ENCODE data around the gene C10orf71. TPM values are rescaled to one million over a fixed set of nuclear protein-coding genes. Genes with fewer than 3 reads are reported as not detected.

The C10orf71 gene
- total RNA-seq, 1 experiment from 2014 or later, result not detected

DNA sequence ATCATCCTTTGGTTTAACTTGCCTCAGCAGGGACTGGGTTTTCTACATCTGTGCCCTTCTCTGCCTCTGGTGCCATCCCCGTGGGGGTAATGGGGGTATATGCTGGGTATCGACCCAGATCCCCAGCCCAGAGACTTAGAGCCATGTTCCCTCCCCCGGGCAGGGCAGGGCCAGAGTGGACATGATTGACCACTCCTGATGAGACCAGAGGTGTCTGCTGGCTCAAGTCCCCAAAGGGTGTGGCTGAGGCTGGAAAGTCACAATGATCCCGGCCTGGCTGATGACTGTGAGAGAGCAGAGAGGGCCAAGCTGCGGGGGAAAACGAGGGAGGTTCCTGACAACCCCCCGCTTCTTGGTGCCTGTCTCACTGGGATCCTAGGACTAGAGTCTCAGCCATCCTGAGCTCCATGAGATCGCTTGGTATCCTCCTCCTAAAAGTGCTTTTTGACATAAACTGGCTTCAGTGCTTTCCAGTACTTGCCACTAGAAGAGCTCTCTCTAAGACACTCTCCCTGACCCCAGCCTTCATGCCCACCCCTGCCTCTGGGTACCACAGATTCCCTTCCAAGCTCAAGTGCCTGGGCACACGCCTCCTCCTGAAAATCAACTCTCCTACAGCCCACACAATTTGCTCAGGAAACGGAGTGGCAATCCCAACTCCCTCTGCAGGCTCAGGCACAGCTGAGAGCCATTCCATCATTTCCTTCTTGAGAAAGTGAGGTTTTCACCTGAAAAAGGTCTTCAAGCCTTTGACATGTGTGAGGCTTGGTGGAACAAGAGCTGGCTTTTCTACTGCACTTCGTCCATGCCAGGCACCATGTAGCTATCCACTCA lies 63.0 kb downstream of the C10orf71 start:
- in situ Hi-C loops (cut with HindIII; ENCODE audit: low pct_unique_long_range_greater_than_20kb, low sequenced_read_pairs), result no loop called here
- no peak for DNase-seq (ENCODE audit: low read depth, low spot score)

DNA sequence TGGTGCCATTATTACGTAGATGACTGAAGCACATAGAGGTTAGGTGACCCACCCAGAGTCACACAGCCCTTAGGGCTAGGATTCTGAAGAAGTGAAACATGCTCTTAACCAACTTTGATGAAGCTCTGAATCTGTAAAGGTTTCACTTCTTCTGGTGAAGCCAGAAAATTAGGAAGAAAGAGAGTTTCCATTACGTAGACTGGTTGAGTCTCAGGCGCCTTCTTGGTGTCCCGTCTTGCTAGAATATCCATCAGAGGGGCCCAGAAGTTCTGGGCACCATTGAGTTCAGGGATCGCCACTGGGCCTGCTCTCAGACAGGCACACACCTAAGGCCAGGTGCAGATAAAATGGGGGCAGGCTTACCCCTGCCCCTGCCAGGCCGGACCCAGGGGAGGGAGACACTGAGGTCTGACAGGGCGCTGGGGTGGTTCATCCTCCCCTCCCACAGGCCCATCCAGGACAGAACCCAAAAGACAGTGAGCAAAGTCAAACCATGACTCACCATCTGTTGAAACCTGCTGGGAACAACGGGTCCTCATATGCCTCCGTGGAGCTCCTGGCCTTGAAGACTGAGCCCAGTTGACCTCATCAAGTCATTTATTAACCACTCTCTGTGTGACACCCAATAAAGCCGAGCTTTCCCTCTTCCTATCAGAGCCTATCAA lies 63.8 kb downstream of the C10orf71 start:
- in situ Hi-C loops (cut with HindIII; ENCODE audit: low pct_unique_long_range_greater_than_20kb, low sequenced_read_pairs), result no loop called here

DNA sequence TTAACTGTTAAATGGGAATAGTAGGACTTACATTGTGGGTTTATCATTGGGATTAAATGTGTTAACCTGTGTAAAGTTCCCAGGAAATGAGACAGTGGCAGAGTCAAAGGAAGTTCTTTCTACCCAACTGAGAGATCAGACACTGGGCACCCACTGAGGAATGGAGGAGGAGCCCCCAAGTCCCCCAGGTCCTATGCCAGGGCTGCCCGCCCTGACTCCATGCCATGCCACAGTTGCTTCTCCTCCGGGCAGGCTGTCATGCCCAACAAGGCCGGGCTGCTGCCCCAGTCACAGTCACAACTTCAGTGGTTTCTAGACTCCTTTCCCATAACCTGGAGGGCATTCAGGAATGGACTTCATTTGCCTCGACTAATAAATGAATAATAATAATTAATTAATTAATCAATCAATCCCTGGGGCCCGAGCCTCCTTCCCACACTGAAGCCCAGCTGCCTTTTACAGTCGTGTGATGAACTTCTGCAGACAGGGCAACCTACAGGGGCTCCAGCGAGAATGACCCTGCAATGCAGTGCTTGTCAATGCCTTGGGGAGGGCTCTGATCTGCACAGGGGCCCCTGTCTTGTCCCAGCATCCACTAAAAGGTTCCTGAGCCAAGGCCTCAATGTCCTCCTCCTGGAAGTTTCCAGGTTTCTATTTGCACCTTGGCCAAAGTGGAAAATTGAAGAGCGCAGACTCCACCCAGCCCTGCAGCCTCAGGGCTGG lies 64.5 kb downstream of the C10orf71 start:
- DNase-seq (ENCODE audit: low read depth, low spot score), result no peak
- in situ Hi-C loops (cut with HindIII; ENCODE audit: low pct_unique_long_range_greater_than_20kb, low sequenced_read_pairs), result no loop called here

More for the DNA sequence above, 63.8 kb downstream of the C10orf71 start:
- no peak for DNase-seq (ENCODE audit: low read depth, low spot score)

DNA sequence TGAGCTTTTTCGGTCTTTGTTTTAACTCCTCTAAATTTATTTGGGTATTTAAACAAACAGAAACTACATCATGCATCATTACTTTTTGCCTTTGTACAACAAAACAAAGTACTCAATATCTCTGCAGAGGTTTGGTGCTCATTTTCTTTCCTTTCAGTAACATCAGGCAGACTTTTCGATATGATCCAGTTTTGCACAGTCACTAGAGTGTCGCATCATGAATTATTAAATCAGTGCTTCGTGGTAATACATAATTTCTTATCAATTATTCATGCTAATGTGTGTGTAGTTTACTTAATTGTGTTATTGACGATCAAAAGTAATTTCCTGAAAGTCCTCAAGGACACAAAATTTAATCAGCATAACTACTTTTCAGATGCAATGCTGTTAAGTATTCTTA lies 65.1 kb downstream of the C10orf71 start:
- DNase-seq (ENCODE audit: low read depth, low spot score), result no peak
- in situ Hi-C loops (cut with HindIII; ENCODE audit: low pct_unique_long_range_greater_than_20kb, low sequenced_read_pairs), result no loop called here

DNA sequence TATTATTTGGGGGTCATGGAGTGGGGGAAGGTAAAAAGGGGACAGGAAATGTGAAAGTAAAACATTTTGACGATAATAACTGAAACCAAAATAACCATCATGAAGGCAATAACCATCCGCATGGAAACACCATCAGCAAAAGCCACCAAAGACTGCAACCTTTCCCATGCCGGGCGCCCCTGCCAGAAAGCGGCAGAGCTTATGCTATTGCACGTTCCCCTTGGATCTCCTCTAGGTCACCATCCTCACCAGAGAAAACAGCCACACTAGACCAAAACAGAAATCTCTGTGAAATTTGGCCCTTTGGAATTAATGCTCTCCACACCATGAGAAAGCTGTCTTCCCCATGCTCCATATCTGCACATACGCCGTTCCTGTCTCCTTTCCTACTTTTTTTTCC lies 65.8 kb downstream of the C10orf71 start:
- DNase-seq (ENCODE audit: low read depth, low spot score), result no peak
- in situ Hi-C loops (cut with HindIII; ENCODE audit: low pct_unique_long_range_greater_than_20kb, low sequenced_read_pairs), result no loop called here

DNA sequence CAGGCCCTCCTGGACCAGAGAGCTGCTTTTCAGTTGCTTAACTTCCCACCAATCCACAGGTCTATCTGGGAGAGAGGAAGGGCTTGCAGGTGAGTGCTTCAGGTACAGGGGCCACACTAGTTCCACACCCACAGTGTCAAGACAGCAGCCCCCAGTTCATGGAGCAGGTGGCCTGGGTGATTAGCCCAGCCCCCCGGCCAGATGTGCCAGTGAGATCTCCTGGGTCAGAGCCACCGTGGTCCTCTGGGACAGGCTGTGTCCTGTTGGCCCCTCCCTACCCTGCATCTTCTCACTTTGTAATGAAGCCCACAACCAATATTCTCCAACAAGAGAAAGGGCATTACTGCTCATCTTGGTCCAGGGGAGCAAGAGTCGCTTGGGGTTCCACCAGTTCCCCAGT lies 66.3 kb downstream of the C10orf71 start:
- no peak for DNase-seq (ENCODE audit: low read depth, low spot score)
- in situ Hi-C loops (cut with HindIII; ENCODE audit: low pct_unique_long_range_greater_than_20kb, low sequenced_read_pairs), result no loop called here

DNA sequence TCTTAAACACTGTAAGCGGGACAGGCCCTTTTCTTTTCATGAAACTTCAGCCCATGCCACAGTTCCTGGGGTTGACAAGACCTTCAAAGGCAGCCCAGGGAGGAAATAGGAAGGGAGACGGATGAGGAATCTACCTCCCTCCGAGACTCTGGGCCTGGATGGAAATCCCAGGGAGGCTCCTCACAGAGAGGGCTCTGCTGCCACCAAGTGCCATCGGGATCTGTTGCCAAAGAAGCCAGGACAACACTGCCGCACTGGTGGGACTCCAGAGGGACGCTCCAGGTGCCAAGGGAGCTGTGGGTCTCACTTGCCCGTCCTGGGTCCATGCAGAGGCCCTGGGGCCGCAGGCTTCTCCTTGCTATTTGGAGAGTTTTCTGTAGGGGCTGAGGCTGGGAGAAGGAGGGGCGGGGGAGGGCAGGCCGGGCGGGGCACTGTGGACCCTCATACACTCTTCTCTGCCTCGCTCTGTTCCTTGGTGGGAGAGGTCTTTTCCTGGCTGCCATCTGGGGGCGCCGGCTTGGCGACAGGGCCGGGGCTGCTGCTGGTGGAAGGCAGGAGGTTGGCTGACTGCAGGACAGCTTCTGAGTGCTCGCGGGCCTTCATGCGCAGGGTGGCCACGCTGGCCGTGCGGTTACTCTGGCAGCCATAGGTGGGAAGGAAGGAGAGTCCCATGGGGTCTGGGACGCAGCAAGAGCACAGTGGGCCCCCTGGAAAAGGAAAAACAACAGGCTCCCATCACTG lies 66.9 kb downstream of the C10orf71 start:
- no peak for DNase-seq (ENCODE audit: low read depth, low spot score)

DNA sequence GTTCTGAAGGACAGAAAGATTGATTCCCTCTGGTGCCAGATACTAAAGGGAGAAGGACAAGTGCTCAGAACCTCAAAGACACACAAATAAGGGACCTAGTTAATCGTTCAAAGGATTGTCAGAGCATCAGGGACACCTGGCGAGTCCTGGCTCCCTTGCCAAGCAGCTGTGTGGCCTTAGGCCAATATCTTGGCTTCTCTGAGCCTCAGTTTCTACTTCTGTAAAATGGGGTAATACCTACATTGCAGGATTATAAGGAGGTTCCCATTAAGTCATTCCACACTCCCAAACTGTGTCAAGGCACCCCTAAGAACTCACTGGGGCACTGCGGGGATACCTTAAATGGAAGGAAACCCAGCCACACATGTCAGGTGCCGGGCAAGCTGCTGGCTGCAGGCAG lies 67.5 kb downstream of the C10orf71 start:
- no peak for DNase-seq (ENCODE audit: low read depth, low spot score)
- in situ Hi-C loops (cut with HindIII; ENCODE audit: low pct_unique_long_range_greater_than_20kb, low sequenced_read_pairs), result no loop called here

More for the DNA sequence above, 66.9 kb downstream of the C10orf71 start:
- in situ Hi-C loops (cut with HindIII; ENCODE audit: low pct_unique_long_range_greater_than_20kb, low sequenced_read_pairs), result no loop called here

DNA sequence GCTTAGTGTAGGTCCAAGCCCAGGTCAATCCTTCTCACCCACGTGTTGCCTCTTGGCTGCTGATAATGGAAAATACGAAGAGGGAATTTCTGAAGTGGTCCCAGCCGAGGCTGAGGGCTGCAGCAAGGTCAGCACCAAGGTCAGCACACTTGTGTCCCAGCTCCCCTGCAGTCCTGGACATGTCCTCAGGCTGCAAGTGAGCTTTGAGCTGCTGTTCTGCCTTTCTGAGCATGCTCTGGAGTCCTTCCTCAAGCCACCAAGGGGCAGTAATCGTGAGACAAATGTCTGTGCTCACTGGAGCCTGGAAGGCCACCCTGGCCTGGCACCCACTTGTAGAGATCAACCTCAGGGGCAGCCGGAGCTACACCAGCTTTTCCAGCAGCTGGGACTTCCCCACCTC lies 68.6 kb downstream of the C10orf71 start:
- DNase-seq (ENCODE audit: low read depth, low spot score), result no peak
- in situ Hi-C loops (cut with HindIII; ENCODE audit: low pct_unique_long_range_greater_than_20kb, low sequenced_read_pairs), result no loop called here

DNA sequence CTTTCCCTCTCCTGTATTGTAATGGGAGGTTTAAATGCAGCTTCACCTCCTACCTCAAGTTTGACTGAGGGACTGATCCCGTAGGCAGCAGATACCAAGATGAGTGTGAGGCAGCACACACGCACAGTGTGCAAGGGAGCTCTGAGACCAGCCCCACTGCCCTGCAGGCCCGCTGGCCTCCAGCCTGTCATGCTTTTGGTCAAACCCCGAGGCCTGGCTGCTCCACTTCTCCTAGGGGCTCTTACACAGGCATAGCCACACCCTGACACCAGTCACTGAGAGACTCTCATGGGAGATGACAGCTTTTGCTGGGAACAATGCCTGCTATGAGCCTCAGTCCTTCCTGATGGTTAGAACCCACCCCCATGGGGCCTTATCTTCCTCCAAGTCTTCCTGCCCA lies 69.3 kb downstream of the C10orf71 start:
- in situ Hi-C loops (cut with HindIII; ENCODE audit: low pct_unique_long_range_greater_than_20kb, low sequenced_read_pairs), result no loop called here
- DNase-seq (ENCODE audit: low read depth, low spot score), result no peak

DNA sequence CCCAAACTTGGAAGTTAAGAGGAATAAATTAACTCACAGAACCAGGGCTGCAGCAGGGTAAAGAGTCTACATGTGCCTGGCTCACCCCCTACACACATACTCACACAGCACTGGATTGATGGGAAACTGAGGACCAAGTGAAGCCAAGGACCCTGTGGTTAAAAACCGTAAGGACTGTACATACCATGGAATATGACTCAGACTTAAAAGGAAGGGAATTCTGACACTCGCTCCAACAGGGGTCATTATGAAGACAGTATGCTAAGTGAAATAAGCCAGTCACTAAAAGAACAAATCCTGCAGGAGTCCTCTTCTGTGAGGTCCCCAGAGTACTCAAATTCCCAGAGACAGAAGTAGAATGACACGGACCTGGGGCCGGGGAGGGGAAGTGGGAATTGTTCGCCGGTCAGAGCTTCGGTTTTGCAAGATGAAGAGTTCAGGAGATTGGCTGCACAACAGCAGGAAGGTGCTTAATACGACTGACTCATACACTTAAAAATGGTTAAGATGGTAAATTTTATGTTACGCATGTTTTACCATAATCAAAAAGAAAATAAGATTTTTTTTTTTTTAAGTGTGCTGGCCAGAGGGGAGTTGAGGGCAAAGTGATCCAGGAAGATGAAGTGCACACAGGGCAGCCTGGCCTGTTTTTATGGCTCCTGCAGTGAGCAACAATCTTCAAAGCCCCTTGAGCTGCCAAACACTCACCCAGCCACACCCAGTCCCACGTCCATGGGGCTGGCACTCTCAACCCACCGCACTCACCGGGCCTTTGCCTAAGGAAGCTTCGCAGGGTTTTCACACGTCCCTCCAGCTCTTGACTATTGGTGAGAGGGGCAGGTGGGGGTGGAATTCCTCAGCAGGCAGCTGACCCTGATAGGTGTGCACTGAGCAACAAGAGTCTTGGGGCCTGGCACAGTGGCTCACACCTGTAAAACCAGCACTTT lies 70.5 kb downstream of the C10orf71 start:
- no peak for DNase-seq (ENCODE audit: low read depth, low spot score)
- in situ Hi-C loops (cut with HindIII; ENCODE audit: low pct_unique_long_range_greater_than_20kb, low sequenced_read_pairs), result no loop called here

DNA sequence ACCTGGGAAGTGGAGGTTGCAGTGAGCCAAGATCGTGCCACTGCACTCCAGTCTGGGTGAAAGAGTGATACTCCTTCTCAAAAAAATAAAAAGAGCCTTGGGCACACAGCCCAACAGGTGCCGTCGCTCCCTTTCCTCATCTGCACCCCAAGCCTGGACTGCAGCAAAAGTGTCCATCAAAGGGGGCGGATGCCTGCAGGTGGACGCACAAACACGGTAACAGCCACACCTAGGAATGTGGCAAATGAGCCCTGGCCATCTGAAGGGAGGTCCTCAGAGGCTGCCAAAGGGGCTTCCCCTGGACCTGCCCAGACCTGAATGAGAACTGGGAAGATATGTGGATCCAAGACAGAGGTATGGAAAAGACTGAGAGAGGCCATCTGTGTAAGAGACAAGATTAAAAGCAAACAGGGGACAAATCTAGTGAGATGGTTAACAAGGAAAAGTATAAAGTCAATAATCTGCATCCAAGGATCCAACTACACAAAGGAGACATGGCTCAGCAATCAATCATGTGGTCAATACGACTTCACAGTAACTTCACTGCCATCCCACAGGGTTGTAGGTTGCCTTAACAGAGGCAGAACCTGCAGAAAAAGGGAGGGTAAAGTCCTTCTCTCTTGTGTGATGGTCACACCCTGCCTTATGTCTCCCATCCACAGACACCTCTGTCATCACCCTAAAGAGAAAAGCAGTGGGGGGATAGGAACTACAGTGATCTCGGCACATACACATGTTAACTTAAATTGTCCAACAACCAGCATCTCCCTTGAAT lies 71.5 kb downstream of the C10orf71 start:
- no peak for DNase-seq (ENCODE audit: low read depth, low spot score)
- in situ Hi-C loops (cut with HindIII; ENCODE audit: low pct_unique_long_range_greater_than_20kb, low sequenced_read_pairs), result no loop called here

DNA sequence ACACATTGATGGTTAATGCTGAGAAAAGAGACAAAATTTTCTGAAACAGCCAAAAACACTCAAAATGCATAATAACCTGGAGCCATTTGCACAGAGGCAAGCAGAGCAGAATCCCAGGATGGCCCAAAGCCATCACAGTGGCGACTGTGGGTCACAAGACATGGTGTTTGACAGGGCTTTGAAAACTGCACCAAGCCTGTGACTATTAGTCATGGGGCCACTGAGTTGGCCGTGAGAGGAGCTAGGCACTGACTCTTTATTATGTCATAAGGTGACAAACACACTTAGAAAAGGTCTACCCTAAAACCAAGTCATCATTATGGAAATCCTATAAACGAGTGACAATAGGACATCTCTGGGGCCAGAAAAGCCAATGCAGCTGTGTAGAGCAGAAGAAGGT lies 73.0 kb downstream of the C10orf71 start:
- DNase-seq (ENCODE audit: low read depth, low spot score), result no peak
- in situ Hi-C loops (cut with HindIII; ENCODE audit: low pct_unique_long_range_greater_than_20kb, low sequenced_read_pairs), result no loop called here

DNA sequence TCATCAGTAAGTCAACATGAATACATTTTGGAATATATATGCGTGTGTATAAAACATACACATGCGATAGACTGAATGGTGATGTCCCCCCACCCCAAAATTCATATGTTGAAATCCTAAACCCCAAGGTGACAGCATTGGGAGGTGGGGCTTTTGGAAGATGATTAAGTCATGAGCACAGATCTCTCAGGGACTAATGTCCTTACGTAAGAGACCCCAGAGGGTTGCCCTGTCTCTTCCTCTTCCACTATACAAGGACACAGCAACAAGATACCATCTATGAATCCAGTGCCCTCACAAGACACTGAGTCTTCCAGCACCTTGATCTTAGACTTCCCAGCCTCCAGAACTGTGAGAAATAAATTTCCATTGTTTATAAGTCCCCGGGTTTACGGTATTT lies 74.4 kb downstream of the C10orf71 start:
- in situ Hi-C loops (cut with HindIII; ENCODE audit: low pct_unique_long_range_greater_than_20kb, low sequenced_read_pairs), result no loop called here
- no peak for DNase-seq (ENCODE audit: low read depth, low spot score)

DNA sequence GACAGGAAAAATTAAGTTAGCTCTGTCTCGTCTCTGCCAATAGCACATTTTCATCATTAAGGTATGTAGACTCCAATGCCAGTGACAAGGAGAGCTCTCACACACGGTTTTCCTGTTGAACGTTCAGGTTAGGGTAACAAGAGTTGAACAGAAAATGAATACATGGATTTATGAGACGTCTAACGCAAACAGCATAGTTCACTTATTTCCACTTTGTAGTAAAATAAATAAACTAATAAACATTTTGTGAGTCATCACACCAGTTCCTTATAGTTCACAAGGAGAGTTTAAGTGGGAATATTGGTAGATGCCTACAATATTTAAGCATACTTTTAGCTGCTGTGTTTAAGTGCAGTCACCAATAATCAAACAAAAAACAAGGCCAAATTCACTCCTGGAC lies 75.8 kb downstream of the C10orf71 start:
- in situ Hi-C loops (cut with HindIII; ENCODE audit: low pct_unique_long_range_greater_than_20kb, low sequenced_read_pairs), result no loop called here
- DNase-seq (ENCODE audit: low read depth, low spot score), result no peak

DNA sequence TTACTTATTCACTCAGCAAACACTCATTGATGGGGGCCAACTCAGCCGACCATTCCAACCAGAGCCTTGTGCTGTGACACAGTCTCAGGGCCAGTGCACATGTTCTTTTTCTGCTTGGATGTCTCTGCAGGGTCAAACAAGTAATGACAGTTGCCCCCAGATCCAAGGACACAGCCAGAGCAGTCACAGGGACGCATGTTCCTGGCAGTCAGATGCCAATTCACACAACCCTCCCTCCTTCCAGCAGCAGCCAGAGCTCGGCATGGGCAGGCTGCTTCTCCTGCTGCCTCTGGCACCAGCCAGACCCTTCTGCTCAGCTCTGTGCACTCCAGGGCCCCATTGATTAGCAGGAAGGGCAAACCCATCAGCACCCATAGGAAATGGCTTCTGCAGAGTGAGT lies 76.6 kb downstream of the C10orf71 start:
- in situ Hi-C loops (cut with HindIII; ENCODE audit: low pct_unique_long_range_greater_than_20kb, low sequenced_read_pairs), result no loop called here
- no peak for DNase-seq (ENCODE audit: low read depth, low spot score)
